Transverse colon (tissue), 3 donors: Measurements from ENCODE around the gene TBC1D8.

ENCODE experiments used
- POLR2A ChIP-seq: fragments of 450-650 bp; IDR thresholded peaks from one replicate; pipeline ENCODE4 v1.6.1; 2016; ENCODE audit warnings: antibody characterized with exemption, mild to moderate bottlenecking, moderate library complexity
- POLR2AphosphoS5 ChIP-seq, 3 donors: sonication (generic); formaldehyde crosslinking; IDR thresholded peaks; one replicate each; pipeline ENCODE4 v1.6.1; 2016; ENCODE audit warnings: antibody characterized with exemption in 3 of 3

- TF ChIP-seq POLR2AphosphoS5 (IDR thresholded peaks at IDR 0.05): no peak
- no peak for TF ChIP-seq POLR2A
These were observed 143.5 kb downstream of the TBC1D8 start for GRCh38 chr2:101007415-101008345.
